Mucosa of descending colon (tissue), 3 donors: Measurements from ENCODE around the gene DYRK2. TPM values are rescaled to one million over a fixed set of nuclear protein-coding genes. Genes with fewer than 3 reads are reported as not detected.

ENCODE experiments used
- ATAC-seq: fragments of 200-7000 bp; cut with Tn5 transposase; one replicate; pipeline ENCODE4 v1.9.1; 2020; ENCODE audit warnings: mild to moderate bottlenecking, moderate library complexity
- DNase-seq, 3 donors: peaks; one replicate each; pipeline ENCODE4 v3.0.0-alpha.2; 2020
- H3K36me3 ChIP-seq: fragments of 200-600 bp; one replicate; pipeline ENCODE4 v1.8.0; 2021; ENCODE audit warnings: low read depth, mild to moderate bottlenecking
- H3K4me1 ChIP-seq: fragments of 200-600 bp; one replicate; pipeline ENCODE4 v1.8.0; 2021; ENCODE audit warnings: low read depth, mild to moderate bottlenecking
- H3K4me3 ChIP-seq: fragments of 200-600 bp; one replicate; pipeline ENCODE4 v1.8.0; 2021; ENCODE audit warnings: mild to moderate bottlenecking
- H3K9me3 ChIP-seq: fragments of 200-600 bp; one replicate; pipeline ENCODE4 v1.8.0; 2021; ENCODE audit warnings: mild to moderate bottlenecking
- CTCF ChIP-seq: fragments of 200-600 bp; IDR thresholded peaks from one replicate; pipeline ENCODE4 v1.8.0; 2022; ENCODE audit warnings: antibody characterized with exemption, mild to moderate bottlenecking
- intact Hi-C, 2 donors: fragments of 100-400 bp; cut with DNase I in 1 of 2; cut with micrococcal nuclease in 1 of 2; formaldehyde crosslinking; loops; one replicate each; pipeline versions ENCODE4 v1.11.0 to v1.11.1; 2022; cut with DNase I, micrococcal nuclease
- total RNA-seq, 3 donors: library from RNA; stranded (reverse); fragmentation: NEBNext Ultra II Directional in 2 of 3; extraction: Animal tissue kit (Norgen Biotek cat#: 25700) in 2 of 3; gene quantifications; one replicate each; pipeline versions ENCODE4 v1.2.1 to v1.2.4, GENCODE V29; 2021 to 2023
- donor health status: DM: no; HTN: no; CAD: no; lungs with moderate emphysema.
- donor health status: DM: no; HTN: no; CAD: no.
- donor health status: DM: no; HTN: yes; CAD: no.

The DYRK2 gene
- total RNA-seq, 3 donors from 2014 or later, result 65.2 to 161 (median 111) TPM

DNA sequence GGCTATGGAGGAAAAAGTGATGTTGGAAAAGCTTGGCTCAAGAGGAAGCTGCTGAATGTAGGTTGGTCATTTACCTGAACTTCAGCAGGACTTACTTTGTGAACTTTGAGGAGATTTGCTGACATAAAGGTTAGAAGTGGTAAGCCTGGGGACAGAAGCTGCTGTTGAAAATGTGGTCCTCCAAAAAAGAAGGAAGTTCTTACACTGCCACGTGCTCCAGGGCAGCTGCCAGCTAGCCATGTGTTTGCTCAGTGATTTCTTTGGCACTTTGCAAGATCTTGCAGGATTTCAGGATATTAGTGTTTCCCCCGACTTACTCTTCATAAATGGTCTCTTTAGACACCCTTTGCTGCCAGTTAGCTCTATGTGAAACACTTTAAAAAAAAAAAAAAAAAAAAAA lies 14.8 kb upstream of the DYRK2 start:
- H3K36me3 ChIP-seq, result no peaks in the 10 kb centered on the region
- H3K9me3 ChIP-seq, result no peaks in the 10 kb centered on the region
- H3K4me3 ChIP-seq, result no peak overlapping the region
- intact Hi-C loops, result no loop called here
- TF ChIP-seq CTCF, result no peak
- ATAC-seq (no peak), DNase-seq (peak in 1 of 3 donors; percentile 47)
- H3K4me1 ChIP-seq, result no peaks in the 10 kb centered on the region

DNA sequence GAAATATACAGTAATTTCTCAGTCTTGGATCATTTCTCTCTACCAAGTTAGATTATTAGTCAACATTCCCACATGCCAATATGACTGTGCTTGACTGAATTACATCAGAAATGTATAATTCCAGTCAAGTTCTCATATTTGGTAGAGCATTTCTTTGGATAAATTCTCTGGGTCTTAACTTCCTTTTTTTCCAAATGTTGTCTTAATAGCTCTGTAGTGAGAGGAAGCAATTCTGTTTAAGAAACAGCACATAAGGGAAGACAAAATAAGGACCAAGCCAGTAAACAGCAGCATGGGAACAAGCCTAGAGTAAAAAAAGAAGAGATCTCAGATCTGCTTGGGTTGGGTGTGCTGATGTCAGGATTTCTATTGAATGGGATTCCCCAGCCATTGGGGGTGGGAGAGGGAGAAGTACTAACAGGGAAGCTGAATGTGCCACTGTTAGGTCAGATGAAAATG lies 14.2 kb upstream of the DYRK2 start:
- intact Hi-C loops, result no loop called here
- no peak for ATAC-seq
- no peaks in the 10 kb centered on the region for H3K36me3 ChIP-seq
- DNase-seq, result peak in 1 of 3 donors; percentile 8
- no peak for TF ChIP-seq CTCF
- no peaks in the 10 kb centered on the region for H3K4me1 ChIP-seq
- H3K9me3 ChIP-seq, result no peaks in the 10 kb centered on the region
- H3K4me3 ChIP-seq, result no peak overlapping the region

DNA sequence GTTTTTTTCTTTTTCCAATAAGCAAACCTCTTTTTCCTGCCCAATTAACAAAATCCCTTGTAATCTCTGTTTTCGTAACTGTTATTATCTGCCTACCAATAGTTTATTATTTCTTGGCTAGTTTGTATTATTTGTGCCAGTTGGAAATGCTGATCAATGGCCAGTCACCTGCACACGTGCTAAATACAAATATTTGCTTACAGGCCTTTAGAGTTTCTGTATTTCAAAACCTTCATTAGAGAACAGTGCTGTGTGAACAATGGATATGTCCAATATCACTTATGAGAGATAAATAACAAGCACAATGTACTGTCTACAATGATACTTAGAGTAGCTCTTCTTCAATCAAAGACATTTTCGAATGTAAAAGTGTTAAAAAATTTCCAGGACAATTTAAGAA lies 10.8 kb upstream of the DYRK2 start:
- TF ChIP-seq CTCF, result no peak
- intact Hi-C loops, result no loop called here
- H3K4me1 ChIP-seq, result no peaks in the 10 kb centered on the region
- DNase-seq (no peak), ATAC-seq (no peak)
- no peaks in the 10 kb centered on the region for H3K36me3 ChIP-seq
- no peaks in the 10 kb centered on the region for H3K9me3 ChIP-seq
- no peak overlapping the region for H3K4me3 ChIP-seq

DNA sequence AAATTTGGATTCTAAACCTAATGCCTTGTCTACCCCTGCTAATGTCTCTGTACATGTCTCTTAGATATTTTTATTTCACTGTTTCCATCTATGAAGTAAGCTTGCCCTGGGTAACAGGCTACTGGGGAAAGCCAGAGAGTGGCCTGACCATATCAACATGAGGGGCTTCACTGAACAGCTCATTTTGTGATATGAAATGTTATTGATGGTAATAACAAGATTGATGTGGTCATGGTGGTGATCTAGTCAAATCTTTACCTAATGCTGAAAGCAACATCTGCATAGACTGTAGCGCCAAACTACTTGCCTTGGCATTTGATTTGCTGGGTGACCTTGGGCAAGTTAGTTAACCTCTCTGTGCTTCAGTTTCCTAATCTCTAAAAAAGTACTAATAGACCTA lies 9.9 kb upstream of the DYRK2 start:
- no peak for DNase-seq
- no peaks in the 10 kb centered on the region for H3K36me3 ChIP-seq
- no peak for ATAC-seq
- no peaks in the 10 kb centered on the region for H3K9me3 ChIP-seq
- H3K4me1 ChIP-seq, result no peaks in the 10 kb centered on the region
- no peak overlapping the region for H3K4me3 ChIP-seq
- intact Hi-C loops, result no loop called here
- no peak for TF ChIP-seq CTCF

DNA sequence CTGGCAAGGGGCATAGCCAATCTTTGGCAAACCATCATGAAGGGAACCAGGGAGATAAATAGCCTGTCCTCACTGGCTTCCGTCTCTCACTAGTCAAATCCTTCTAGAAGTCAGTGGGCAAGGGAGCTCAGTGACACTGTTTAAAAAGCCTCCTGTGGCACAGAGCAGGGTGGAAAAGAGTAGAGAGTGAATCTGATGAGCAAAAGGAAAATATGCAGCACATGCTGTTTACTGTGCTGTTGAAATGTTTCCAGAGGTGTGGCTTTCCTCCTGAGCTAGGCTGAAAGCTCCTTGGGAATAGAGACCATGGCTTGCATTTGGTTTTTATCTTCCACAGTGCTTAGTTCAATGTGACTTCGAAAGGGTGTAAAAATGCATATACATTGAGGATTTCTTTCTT lies 7.7 kb upstream of the DYRK2 start:
- intact Hi-C loops, result no loop called here
- ATAC-seq, result no peak

More for the DNA sequence above, 7.7 kb upstream of the DYRK2 start:
- Histone ChIP-seq H3K4me1 (no peaks in the 10 kb centered on the region), H3K36me3 (no peaks in the 10 kb centered on the region), H3K9me3 (no peaks in the 10 kb centered on the region), H3K4me3 (no peak overlapping the region)
- DNase-seq, result no peak
- no peak for TF ChIP-seq CTCF
